SK-N-SH treated with all-trans-retinoic acid at 6 μM for 48 hours (cell line): ENCODE measurements around the gene VPS37C.

Experiments used
- ATAC-seq: fragments of 200-7000 bp; cut with Tn5 transposase; 3 replicates; pipeline ENCODE4 v1.9.1; 2020; ENCODE audit warnings: mild to moderate bottlenecking, moderate library complexity
- ARNTL ChIP-seq: fragments of 450-650 bp; formaldehyde crosslinking; IDR thresholded peaks from 2 replicates; pipeline ENCODE4 v1.5.0; 2020; ENCODE audit warnings: low read depth, mild to moderate bottlenecking, moderate library complexity, borderline replicate concordance
- BACH2 ChIP-seq: fragments of 250-450 bp; sonication (Bioruptor Pico); IDR thresholded peaks from 2 replicates; pipeline ENCODE4 v1.9.0; 2021; ENCODE audit warnings: mild to moderate bottlenecking, borderline replicate concordance
- CSDC2 ChIP-seq: fragments of 250-450 bp; sonication (Bioruptor Pico); IDR thresholded peaks from 2 replicates; pipeline ENCODE4 v1.5.0; 2020; ENCODE audit warnings: mild to moderate bottlenecking, moderate library complexity
- ESRRG ChIP-seq: fragments of 250-450 bp; sonication (Bioruptor Pico); IDR thresholded peaks from 2 replicates; pipeline ENCODE4 v1.6.1; 2021; ENCODE audit warnings: mild to moderate bottlenecking
- GLIS3 ChIP-seq: fragments of 250-450 bp; sonication (Bioruptor Pico); IDR thresholded peaks from 2 replicates; pipeline ENCODE4 v1.5.0; 2020; ENCODE audit warnings: mild to moderate bottlenecking, moderate library complexity
- ISL1 ChIP-seq: fragments of 250-450 bp; sonication (Bioruptor Pico); IDR thresholded peaks from 2 replicates; pipeline ENCODE4 v2.1.2; 2022; ENCODE audit warnings: mild to moderate bottlenecking, moderate library complexity
- OSR1 ChIP-seq: fragments of 250-450 bp; sonication (Bioruptor Pico); IDR thresholded peaks from 2 replicates; pipeline ENCODE4 v1.8.0; 2022; ENCODE audit warnings: moderate library complexity, mild to moderate bottlenecking, inconsistent platforms
- POU6F1 ChIP-seq: fragments of 250-450 bp; sonication (Bioruptor Pico); IDR thresholded peaks from 2 replicates; pipeline ENCODE4 v1.8.0; 2021; ENCODE audit warnings: low read depth, mild to moderate bottlenecking, moderate library complexity, borderline replicate concordance
- PPARA ChIP-seq: fragments of 250-450 bp; sonication (Bioruptor Pico); IDR thresholded peaks from 2 replicates; pipeline ENCODE4 v1.5.0; 2020; ENCODE audit warnings: mild to moderate bottlenecking, borderline replicate concordance
- RARB ChIP-seq: fragments of 250-450 bp; sonication (Bioruptor Pico); IDR thresholded peaks from 2 replicates; pipeline ENCODE4 v1.8.0; 2021; ENCODE audit warnings: mild to moderate bottlenecking, moderate library complexity
- SNAI2 ChIP-seq: fragments of 250-450 bp; sonication (Bioruptor Pico); IDR thresholded peaks from 2 replicates; pipeline ENCODE4 v1.5.0; 2020; ENCODE audit warnings: mild to moderate bottlenecking, moderate library complexity
- TSHZ2 ChIP-seq: fragments of 250-450 bp; sonication (Bioruptor Pico); IDR thresholded peaks from 2 replicates; pipeline ENCODE4 v1.5.0; 2020; ENCODE audit warnings: mild to moderate bottlenecking, moderate library complexity
- ZFP3 ChIP-seq: fragments of 250-450 bp; sonication (Bioruptor Pico); IDR thresholded peaks from 2 replicates; pipeline ENCODE4 v1.5.0; 2020; ENCODE audit warnings: mild to moderate bottlenecking, moderate library complexity
- ZFP30 ChIP-seq: fragments of 450-650 bp; formaldehyde crosslinking; IDR thresholded peaks from 2 replicates; pipeline ENCODE4 v1.5.0; 2022; ENCODE audit warnings: mild to moderate bottlenecking, moderate library complexity
- ZNF565 ChIP-seq: fragments of 450-650 bp; formaldehyde crosslinking; conservative IDR thresholded peaks from 2 replicates; pipeline ENCODE4 v1.5.0; 2020; ENCODE audit warnings: low read depth, mild to moderate bottlenecking, moderate library complexity
- ZNF70 ChIP-seq: fragments of 450-650 bp; formaldehyde crosslinking; IDR thresholded peaks from 2 replicates; pipeline ENCODE4 v1.5.0; 2020; ENCODE audit warnings: mild to moderate bottlenecking, moderate library complexity
- ZNF8 ChIP-seq: fragments of 450-650 bp; formaldehyde crosslinking; IDR thresholded peaks from 2 replicates; pipeline ENCODE4 v1.5.0; 2020; ENCODE audit warnings: mild to moderate bottlenecking, moderate library complexity
- TF ChIP-seq, protein P1 (sequence below): fragments of 250-450 bp; sonication (Bioruptor Pico); IDR thresholded peaks from 2 replicates; pipeline ENCODE4 v1.5.1; 2021; ENCODE audit warnings: mild to moderate bottlenecking, moderate library complexity
- TF ChIP-seq, protein P2 (sequence below): fragments of 250-450 bp; sonication (Bioruptor Pico); IDR thresholded peaks from 2 replicates; pipeline ENCODE4 v1.8.0; 2020; ENCODE audit warnings: mild to moderate bottlenecking, moderate library complexity, borderline replicate concordance

Gene VPS37C

GRCh38 chr11:61115498-61116224, 45.6 kb downstream of the VPS37C start:
- ATAC-seq: no peak
- TF ChIP-seq ZNF8 (no peak), ZFP3 (no peak), ARNTL (CRISPR knock-in tag) (no peak), RARB (CRISPR knock-in tag) (no peak), GLIS3 (CRISPR knock-in tag) (no peak), OSR1 (CRISPR knock-in tag) (no peak), ZNF565 (CRISPR knock-in tag) (no peak)
- TF ChIP-seq, protein P1, sequence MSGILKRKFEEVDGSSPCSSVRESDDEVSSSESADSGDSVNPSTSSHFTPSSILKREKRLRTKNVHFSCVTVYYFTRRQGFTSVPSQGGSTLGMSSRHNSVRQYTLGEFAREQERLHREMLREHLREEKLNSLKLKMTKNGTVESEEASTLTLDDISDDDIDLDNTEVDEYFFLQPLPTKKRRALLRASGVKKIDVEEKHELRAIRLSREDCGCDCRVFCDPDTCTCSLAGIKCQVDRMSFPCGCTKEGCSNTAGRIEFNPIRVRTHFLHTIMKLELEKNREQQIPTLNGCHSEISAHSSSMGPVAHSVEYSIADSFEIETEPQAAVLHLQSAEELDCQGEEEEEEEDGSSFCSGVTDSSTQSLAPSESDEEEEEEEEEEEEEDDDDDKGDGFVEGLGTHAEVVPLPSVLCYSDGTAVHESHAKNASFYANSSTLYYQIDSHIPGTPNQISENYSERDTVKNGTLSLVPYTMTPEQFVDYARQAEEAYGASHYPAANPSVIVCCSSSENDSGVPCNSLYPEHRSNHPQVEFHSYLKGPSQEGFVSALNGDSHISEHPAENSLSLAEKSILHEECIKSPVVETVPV (CRISPR knock-in tag): no peak
- TF ChIP-seq, protein P2, sequence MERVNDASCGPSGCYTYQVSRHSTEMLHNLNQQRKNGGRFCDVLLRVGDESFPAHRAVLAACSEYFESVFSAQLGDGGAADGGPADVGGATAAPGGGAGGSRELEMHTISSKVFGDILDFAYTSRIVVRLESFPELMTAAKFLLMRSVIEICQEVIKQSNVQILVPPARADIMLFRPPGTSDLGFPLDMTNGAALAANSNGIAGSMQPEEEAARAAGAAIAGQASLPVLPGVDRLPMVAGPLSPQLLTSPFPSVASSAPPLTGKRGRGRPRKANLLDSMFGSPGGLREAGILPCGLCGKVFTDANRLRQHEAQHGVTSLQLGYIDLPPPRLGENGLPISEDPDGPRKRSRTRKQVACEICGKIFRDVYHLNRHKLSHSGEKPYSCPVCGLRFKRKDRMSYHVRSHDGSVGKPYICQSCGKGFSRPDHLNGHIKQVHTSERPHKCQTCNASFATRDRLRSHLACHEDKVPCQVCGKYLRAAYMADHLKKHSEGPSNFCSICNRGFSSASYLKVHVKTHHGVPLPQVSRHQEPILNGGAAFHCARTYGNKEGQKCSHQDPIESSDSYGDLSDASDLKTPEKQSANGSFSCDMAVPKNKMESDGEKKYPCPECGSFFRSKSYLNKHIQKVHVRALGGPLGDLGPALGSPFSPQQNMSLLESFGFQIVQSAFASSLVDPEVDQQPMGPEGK (CRISPR knock-in tag): no peak

GRCh38 chr11:61114913-61115312, 46.3 kb downstream of the VPS37C start:
- no peak for ATAC-seq
- TF ChIP-seq GLIS3 (CRISPR knock-in tag) (no peak), TSHZ2 (CRISPR knock-in tag) (no peak), ZNF70 (no peak), OSR1 (CRISPR knock-in tag) (no peak), ZFP30 (CRISPR knock-in tag) (no peak), ISL1 (CRISPR knock-in tag) (no peak), CSDC2 (no peak), RARB (CRISPR knock-in tag) (no peak), ESRRG (CRISPR knock-in tag) (no peak), BACH2 (CRISPR knock-in tag) (no peak)
- TF ChIP-seq, protein P2 (CRISPR knock-in tag): no peak

DNA sequence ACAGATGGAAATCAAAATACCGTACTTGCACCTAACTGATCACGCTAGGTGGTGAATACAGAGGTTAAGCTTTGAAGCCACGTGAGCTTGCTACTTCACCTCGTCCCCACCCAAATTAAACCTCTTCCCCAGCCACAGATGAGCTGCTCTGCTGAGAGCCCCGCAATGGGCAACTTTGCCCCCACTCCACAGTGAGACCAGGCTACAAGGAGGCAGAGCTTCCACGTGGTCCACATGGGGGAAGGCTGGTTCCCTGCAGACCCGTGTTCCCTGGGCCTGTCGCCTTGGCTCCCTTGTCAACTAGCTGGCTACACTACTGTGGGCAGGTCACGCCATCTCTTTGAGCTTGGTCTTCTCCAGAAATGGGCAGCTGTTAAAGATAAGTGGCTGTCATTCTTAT, 48.0 kb downstream of the VPS37C start:
- TF ChIP-seq RARB (CRISPR knock-in tag) (no peak), ARNTL (CRISPR knock-in tag) (no peak), ZNF70 (no peak), POU6F1 (no peak), PPARA (CRISPR knock-in tag) (no peak), GLIS3 (CRISPR knock-in tag) (no peak), SNAI2 (CRISPR knock-in tag) (no peak), ZFP30 (CRISPR knock-in tag) (no peak)
- TF ChIP-seq, all 23 proteins: peak for 0
- ATAC-seq: no peak
